Progenitor cell of endocrine pancreas (in vitro differentiated cells): Measurements from ENCODE around the gene KRT72. TPM values are rescaled to one million over a fixed set of nuclear protein-coding genes. Genes with fewer than 3 reads are reported as not detected.

Experiments used
- DNase-seq: peaks from one replicate; pipeline ENCODE4 v3.0.0; 2021; ENCODE audit warnings: low spot score; ENCODE audit not compliant: unreplicated experiment
- H3K27ac Mint-ChIP-seq: 2 replicates; pipeline ENCODE4 v1.8.0; 2021; ENCODE audit warnings: mild to moderate bottlenecking, moderate library complexity, mixed read lengths
- H3K27me3 Mint-ChIP-seq: 2 replicates; pipeline ENCODE4 v1.8.0; 2021; ENCODE audit warnings: mixed read lengths
- H3K36me3 Mint-ChIP-seq: 2 replicates; pipeline ENCODE4 v1.8.0; 2022; ENCODE audit warnings: mixed read lengths; ENCODE audit not compliant: insufficient read depth
- H3K4me1 Mint-ChIP-seq: 2 replicates; pipeline ENCODE4 v1.8.0; 2021; ENCODE audit warnings: low read depth, mixed read lengths
- H3K4me3 Mint-ChIP-seq: 2 replicates; pipeline ENCODE4 v1.8.0; 2021; ENCODE audit warnings: low read depth, mild to moderate bottlenecking, moderate library complexity, mixed read lengths
- H3K9me3 Mint-ChIP-seq: 2 replicates; pipeline ENCODE4 v1.8.0; 2021; ENCODE audit warnings: low read depth, mixed read lengths
- total RNA-seq: library from RNA; stranded (reverse); gene quantifications from 2 replicates; pipeline ENCODE4 v1.2.1, GENCODE V29; 2021
- TF ChIP-seq, protein P1 (sequence below): fragments of 200-600 bp; sonication (generic); IDR thresholded peaks from one replicate; pipeline ENCODE4 v1.5.0; 2021; ENCODE audit warnings: antibody characterized with exemption, mild to moderate bottlenecking; ENCODE audit not compliant: unreplicated experiment

KRT72 gene
- total RNA-seq, 1 donor from 2014 or later, result not detected

GRCh38 chr12:52575256-52575655, 26.0 kb downstream of the KRT72 start:
- Mint-ChIP-seq H3K36me3 (no peaks in the 10 kb centered on the region), H3K27me3 (peaks cover 48% of the 10 kb centered on the region), H3K4me3 (no peak overlapping the region), H3K4me1 (no peaks in the 10 kb centered on the region), H3K9me3 (no peaks in the 10 kb centered on the region), H3K27ac (no peak overlapping the region)
- TF ChIP-seq, protein P1, sequence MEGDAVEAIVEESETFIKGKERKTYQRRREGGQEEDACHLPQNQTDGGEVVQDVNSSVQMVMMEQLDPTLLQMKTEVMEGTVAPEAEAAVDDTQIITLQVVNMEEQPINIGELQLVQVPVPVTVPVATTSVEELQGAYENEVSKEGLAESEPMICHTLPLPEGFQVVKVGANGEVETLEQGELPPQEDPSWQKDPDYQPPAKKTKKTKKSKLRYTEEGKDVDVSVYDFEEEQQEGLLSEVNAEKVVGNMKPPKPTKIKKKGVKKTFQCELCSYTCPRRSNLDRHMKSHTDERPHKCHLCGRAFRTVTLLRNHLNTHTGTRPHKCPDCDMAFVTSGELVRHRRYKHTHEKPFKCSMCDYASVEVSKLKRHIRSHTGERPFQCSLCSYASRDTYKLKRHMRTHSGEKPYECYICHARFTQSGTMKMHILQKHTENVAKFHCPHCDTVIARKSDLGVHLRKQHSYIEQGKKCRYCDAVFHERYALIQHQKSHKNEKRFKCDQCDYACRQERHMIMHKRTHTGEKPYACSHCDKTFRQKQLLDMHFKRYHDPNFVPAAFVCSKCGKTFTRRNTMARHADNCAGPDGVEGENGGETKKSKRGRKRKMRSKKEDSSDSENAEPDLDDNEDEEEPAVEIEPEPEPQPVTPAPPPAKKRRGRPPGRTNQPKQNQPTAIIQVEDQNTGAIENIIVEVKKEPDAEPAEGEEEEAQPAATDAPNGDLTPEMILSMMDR, result no peak
- no peak for DNase-seq

GRCh38 chr12:52573743-52574142, 27.5 kb downstream of the KRT72 start, which contains the start of gene KRT74:
Gene KRT74 (minus strand): TSS chr12:52573843. CDS start chr12:52573777, 66 bp downstream.
- Mint-ChIP-seq H3K27me3 (peaks cover 43% of the 10 kb centered on the region), H3K9me3 (no peaks in the 10 kb centered on the region), H3K4me3 (no peak within 1 kb of the TSS), H3K4me1 (no peaks in the 10 kb centered on the region), H3K36me3 (no peaks in the 10 kb centered on the region), H3K27ac (no peak within 1 kb of the TSS)
- DNase-seq, result no peak
- TF ChIP-seq, protein P1, result no peak

DNA sequence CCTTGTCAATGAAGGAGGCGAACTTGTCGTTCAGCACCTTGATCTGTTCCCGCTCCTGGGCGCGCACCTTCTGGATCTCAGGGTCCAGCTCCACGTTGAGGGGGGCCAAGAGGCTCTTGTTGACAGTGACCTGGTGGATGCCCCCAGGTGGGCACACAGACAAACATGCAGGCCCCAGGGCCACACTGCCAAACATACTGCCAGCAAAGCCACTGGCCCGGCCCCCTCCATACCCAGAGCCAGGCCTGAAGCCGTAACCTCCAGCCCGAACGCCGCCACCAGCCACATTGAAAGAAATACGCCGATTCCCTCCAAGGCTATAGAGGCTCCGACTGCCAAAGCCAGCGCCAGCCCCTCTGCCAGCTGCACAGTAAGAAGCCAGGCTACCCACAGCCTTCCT, 28.0 kb downstream of the KRT72 start:
- no peaks in the 10 kb centered on the region for H3K9me3 Mint-ChIP-seq
- TF ChIP-seq, protein P1, result no peak
- no peaks in the 10 kb centered on the region for H3K36me3 Mint-ChIP-seq
- no peaks in the 10 kb centered on the region for H3K4me1 Mint-ChIP-seq
- no peak overlapping the region for H3K27ac Mint-ChIP-seq
- H3K27me3 Mint-ChIP-seq, result peaks cover 42% of the 10 kb centered on the region
- no peak for DNase-seq
- no peak overlapping the region for H3K4me3 Mint-ChIP-seq

GRCh38 chr12:52570511-52570910, 30.8 kb downstream of the KRT72 start:
- TF ChIP-seq, protein P1, result no peak
- Mint-ChIP-seq H3K36me3 (no peaks in the 10 kb centered on the region), H3K4me3 (no peak overlapping the region), H3K27me3 (peaks cover 47% of the 10 kb centered on the region), H3K9me3 (no peaks in the 10 kb centered on the region), H3K27ac (no peak overlapping the region), H3K4me1 (no peaks in the 10 kb centered on the region)
- DNase-seq, result no peak

DNA sequence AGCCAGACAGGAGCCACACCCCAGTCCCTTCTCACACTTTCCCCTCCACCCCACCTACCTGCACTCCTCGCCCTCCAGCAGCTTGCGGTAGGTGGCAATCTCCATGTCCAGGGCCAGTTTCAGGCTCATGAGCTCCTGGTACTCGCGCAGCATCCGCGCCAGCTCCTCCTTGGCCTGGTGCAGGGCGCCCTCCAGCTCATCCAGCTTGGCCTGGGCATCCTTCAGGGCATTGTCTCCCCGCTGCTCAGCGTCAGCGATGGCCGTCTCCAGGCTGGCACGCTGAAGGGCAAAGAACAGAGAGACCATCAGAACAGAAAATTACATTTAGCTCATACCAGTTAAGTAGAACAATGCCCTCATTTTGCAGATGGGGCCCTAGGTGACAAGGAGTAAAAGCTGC, 33.2 kb downstream of the KRT72 start:
- DNase-seq, result no peak
- TF ChIP-seq, protein P1, result no peak
- H3K4me1 Mint-ChIP-seq, result no peaks in the 10 kb centered on the region
- no peak overlapping the region for H3K27ac Mint-ChIP-seq
- no peaks in the 10 kb centered on the region for H3K9me3 Mint-ChIP-seq
- H3K36me3 Mint-ChIP-seq, result no peaks in the 10 kb centered on the region
- peaks cover 55% of the 10 kb centered on the region for H3K27me3 Mint-ChIP-seq
- no peak overlapping the region for H3K4me3 Mint-ChIP-seq
